GM18858 (cell line): ENCODE measurements around the gene TCAIM.

Source experiments
- ATAC-seq: cut with Tn5 transposase; IDR thresholded peaks from one replicate; pipeline ENCODE4 v1.9.1; 2021; ENCODE audit not compliant: unreplicated experiment

TCAIM gene, protein sequence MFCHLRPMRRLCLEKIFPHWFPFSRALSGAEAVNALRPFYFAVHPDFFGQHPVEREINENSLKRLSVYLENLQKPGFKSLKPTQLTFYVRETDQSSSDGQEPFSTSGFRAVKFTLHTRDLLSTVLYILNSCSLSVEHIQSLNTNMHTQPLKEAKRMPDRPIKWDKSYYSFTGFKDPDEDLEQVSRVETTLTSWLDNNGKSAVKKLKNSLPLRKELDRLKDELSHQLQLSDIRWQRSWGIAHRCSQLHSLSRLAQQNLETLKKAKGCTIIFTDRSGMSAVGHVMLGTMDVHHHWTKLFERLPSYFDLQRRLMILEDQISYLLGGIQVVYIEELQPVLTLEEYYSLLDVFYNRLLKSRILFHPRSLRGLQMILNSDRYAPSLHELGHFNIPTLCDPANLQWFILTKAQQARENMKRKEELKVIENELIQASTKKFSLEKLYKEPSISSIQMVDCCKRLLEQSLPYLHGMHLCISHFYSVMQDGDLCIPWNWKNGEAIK

DNA sequence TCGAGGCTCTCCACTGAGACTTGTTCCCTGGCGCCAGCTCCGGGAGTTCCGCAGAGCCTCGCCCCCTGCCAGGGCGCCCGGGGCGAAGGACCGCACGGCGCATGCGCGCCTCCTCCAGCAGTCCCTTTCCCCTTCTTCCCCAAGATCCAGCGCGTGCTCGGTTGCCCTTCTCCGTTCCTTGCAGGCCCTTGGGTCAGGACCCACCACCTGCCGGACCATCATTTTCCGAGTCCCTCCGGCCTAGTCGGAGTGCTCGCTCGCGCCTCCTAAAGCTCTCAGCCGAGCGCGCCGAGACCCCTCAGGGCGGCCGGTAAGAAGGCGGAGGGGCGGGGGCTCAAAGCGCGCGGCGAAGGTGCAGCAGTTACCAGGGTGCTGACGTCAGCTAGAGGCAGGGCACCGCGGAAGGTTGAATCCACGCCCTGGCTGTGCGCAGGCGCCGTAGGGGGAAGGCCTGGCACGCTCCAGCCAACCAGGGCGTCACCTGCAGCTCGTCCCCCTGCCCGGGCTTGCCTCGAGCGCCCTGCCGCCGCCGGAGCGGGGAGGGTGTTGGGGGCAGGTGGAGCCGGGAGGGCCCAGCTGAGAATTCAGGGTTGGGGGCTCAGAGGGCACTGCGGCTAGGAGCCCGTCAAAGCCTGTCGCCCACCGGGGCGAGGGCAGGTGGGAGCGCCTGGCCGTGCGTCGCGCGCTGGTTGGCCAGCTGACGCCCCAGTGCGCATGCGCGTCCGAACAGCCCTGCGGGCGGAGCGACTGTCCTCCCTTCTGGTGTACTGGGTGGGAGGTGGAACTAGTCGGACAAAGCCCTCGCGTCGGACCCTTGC lies at the start of gene TCAIM:
TCAIM (plus strand) TSS at position 757 of the 818 bp plus-strand sequence. CDS start 16,017 bp downstream, outside the sequence.
- ATAC-seq, result peak; percentile 80

- ATAC-seq, result no peak
These were observed 48.6 kb upstream of the TCAIM start for GRCh38 chr3:44289882-44290462.

GRCh38 chr3:44292276-44292675 lies 46.3 kb upstream of the TCAIM start:
- ATAC-seq, result no peak

DNA sequence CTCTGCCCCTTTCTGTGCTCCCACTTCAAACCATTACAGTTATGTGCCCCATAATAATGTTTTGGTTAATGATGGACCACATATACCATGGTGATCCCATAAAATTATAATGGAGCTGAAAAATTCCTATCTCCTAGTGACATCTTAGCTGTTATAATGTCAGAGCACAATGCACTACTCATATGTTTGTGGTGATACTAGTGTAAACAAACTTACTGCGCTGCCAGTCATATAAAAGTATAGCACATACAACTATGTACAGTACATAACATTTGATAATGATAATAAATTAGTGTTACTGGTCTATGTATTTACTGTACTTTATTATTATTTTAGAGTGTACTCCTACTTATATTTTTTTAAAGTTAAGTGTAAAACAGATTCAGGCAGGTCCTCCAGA lies 45.6 kb upstream of the TCAIM start:
- no peak for ATAC-seq

- ATAC-seq, result no peak
These were observed 41.3 kb upstream of the TCAIM start for GRCh38 chr3:44297255-44297654.

DNA sequence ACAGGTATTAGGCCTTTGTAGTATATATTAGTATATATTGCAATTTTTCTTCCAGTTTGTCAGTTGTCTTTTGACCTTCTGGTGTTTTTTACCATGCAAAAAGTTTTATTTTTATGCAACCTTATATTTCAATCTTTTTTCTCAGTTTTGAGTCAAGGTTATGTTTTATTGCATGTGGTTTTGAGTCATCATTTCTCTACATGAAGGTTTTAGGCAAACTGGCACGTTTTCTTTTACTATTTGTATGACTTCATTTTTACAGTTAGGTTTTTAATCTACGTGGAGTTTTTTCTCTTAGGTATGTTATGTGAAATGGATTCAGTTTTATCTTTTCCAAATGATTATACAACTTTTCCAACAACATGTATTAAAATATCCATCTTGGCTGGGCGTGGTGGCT lies 36.8 kb upstream of the TCAIM start:
- no peak for ATAC-seq

GRCh38 chr3:44309500-44309899 lies 29.1 kb upstream of the TCAIM start:
- ATAC-seq, result no peak

- ATAC-seq, result no peak
These were observed 19.7 kb upstream of the TCAIM start for GRCh38 chr3:44318891-44319311.

DNA sequence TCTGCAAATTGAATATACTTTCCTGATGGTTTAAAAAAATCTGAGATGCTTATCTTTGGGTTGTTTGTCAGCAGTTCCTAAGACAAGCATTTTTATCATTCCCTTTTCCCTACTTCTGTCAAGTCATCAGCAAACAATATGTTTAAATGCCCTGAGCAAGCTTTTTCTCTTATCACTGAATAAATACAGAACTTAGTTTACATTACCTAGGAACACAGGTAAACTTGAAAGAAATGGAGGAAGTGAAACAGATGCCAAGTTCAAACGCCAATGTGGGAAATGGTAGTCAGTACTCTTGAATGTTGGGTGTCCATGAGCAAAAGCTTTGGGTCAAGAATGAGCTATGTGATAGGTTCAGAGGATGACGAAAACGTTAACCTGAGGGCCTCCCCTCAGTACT lies 17.2 kb upstream of the TCAIM start:
- ATAC-seq, result no peak

- no peak for ATAC-seq
These were observed 15.1 kb upstream of the TCAIM start for GRCh38 chr3:44323341-44323955.

GRCh38 chr3:44324584-44324983 lies 14.0 kb upstream of the TCAIM start:
- ATAC-seq, result no peak

DNA sequence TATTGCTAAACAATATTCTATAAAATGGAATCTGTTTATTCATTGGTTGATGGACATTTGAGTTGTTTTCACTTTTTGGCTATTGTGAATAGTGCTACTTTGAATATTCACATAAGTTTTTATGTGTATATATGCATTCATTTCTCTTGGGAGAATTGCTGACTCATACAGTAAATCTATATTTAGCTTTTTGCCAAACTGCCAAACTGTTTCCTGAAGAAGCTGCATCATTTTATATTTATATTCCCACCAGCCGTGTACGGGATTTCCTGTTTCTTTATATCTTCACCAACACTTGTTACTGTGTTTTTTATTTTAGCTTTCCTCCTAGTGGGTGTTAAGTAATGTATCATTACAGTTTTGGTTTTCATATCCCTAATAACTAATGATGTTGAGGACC lies 12.5 kb upstream of the TCAIM start:
- no peak for ATAC-seq

DNA sequence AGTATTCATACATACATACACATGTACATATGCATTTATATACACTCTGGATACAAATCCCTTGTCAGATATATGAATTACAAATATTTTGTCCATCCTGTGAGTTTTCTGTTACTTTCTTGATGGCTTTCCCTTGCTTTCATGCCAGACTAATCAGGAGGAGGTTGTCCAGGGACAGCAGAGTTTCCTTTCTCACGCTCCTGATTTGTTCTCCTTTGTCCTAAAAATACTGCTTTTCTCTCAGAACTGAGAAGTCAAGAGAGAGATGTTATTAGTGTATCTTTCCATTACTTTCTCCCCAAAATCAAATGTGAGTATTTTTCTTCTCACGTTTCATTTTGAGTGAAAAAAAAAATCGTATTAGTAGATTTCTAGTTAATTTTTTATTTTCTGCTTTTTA lies 12.1 kb upstream of the TCAIM start:
- no peak for ATAC-seq

- ATAC-seq, result no peak
These were observed 8.6 kb upstream of the TCAIM start for GRCh38 chr3:44329946-44330345.

DNA sequence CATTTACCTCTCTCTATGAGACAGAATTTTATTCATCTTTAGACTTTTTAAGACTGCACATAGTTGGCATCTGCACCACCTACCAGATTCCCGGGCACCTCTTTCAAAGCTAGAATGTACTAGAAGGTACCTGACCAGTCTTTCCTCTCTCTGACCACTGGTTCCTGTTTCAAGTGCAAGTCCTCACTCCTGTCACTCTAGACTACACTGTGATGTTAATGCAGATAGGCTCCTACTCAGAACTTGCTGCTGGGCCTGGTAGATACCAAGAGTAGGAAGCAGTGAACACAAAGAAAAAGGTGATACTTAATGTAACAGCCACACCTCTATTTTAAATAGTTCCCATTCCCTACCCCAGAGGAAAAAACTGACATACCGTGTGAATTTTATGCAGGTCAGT lies 8.1 kb upstream of the TCAIM start:
- ATAC-seq, result no peak

GRCh38 chr3:44334326-44334725 lies 4.2 kb upstream of the TCAIM start:
- ATAC-seq, result no peak

- no peak for ATAC-seq
These were observed 1.2 kb upstream of the TCAIM start for GRCh38 chr3:44337248-44337785.

DNA sequence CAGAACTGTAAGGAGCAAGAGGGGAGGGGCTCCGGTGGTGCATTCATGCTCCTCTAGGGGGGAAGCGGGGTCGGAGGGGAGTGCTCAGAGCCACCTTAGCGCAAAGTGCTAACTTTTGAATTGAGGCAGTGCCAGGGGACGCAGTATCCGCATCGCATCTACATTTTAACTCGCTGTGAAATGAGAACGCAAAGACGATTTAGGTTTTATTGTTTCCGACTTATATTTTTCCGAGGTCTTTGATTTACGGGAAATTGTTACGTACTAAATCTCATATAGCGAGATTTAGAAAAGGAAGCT lies 212 bp downstream of the TCAIM start:
- ATAC-seq, result no peak

- ATAC-seq, result no peak
These were observed 853 bp downstream of the TCAIM start for GRCh38 chr3:44339181-44340057.

GRCh38 chr3:44340058-44340395 lies 1.5 kb downstream of the TCAIM start:
- no peak for ATAC-seq
